GM18867 (cell line): Measurements from ENCODE around the gene HTR6.
"Not testable (repeated sequence)": the region's sequence is repeated elsewhere in the genome, so short reads cannot be mapped to it uniquely, and the experiment has no call there.

Experiments used
- ATAC-seq: cut with Tn5 transposase; IDR thresholded peaks from one replicate; pipeline ENCODE4 v1.9.1; 2021; ENCODE audit warnings: mild to moderate bottlenecking, moderate library complexity; ENCODE audit not compliant: unreplicated experiment

Gene HTR6

GRCh38 chr1:19664453-19665185, at the start of gene HTR6:
TSS of gene HTR6 (plus strand) at chr1:19664875. CDS start at chr1:19665754, 879 bp downstream.
- ATAC-seq, result no peak

DNA sequence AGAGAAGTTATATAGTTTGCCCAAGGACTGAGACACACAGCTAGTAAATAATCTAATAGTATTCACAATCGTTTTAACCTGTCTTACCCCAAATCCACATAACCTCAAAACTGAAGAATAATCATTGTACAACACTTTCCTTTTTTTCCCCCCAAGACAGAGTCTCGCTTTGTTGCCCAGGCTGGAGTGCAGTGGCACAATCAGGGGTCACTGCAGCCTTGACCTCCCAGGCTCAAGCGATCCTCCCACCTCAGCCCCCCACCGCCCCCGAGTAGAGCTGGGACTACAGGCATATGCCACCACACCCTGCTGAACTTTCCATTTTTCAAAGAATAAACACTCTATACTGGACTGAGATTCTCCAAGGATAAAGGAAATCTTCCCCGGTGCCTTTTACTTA, 49.2 kb upstream of the HTR6 start:
- no peak for ATAC-seq

DNA sequence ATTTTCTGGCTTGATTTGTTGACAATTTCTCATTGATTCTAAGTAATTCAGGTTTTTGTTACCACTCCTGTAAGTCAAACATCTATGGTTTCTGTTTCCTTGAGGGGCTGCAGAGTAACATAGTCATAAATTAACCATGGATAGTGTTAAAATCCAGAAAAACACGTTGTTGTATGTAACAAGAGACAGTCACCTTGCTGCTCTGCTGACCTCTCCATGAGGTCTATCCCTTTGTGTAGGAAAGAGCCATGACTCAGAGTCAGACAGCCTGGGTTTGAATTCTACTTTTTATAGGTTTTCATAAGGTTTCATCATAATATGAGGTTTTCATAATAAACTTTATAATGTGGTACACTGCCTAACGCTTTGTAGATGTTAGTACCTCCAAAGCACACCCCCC, 48.2 kb upstream of the HTR6 start:
- ATAC-seq, result no peak

- no peak for ATAC-seq
These were observed 47.3 kb upstream of the HTR6 start for GRCh38 chr1:19617376-19617775.

DNA sequence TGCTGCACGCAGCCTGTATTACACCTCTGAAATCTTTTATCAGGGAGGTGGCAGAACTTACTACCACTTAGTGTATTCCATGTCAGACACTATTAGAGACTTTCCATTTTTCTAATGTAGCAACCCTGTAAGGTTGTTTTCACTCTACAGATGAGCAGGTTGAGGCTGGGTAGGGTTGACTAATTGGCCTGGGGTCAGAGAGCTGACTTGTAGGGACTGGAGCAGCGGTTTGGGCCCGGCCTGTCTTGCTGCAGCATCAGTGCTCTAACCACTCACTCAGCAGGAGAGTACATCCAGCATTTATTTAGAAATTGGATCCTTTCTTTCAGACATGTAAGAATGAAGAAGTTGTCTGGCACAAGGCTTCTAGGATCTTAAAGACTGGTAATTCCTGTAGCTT, 46.2 kb upstream of the HTR6 start:
- ATAC-seq, result no peak

GRCh38 chr1:19619697-19620384, 44.8 kb upstream of the HTR6 start:
- no peak for ATAC-seq

- no peak for ATAC-seq
These were observed 43.9 kb upstream of the HTR6 start for GRCh38 chr1:19620786-19621185.

- ATAC-seq, result no peak
These were observed 43.3 kb upstream of the HTR6 start for GRCh38 chr1:19621274-19621950.

GRCh38 chr1:19622204-19622603, 42.5 kb upstream of the HTR6 start:
- ATAC-seq, result no peak

DNA sequence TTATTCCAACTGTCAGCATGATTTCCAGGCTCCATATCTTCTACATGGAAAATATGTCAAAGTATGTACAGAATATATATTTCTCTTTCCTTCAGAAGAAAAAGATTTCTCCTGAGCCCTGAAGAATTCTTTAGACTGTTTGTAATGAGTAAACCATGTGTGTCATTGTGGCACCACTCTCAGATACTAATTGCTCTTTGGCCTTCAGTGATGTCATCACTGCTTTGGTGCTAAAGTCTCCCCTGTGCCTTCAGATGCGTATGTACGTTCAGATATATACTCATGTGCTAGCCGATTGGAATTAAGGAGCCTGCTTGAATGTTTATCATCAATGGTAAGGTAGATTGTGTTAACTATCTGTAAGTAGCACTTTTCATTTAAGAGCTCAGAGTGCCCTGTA, 41.2 kb upstream of the HTR6 start:
- no peak for ATAC-seq

DNA sequence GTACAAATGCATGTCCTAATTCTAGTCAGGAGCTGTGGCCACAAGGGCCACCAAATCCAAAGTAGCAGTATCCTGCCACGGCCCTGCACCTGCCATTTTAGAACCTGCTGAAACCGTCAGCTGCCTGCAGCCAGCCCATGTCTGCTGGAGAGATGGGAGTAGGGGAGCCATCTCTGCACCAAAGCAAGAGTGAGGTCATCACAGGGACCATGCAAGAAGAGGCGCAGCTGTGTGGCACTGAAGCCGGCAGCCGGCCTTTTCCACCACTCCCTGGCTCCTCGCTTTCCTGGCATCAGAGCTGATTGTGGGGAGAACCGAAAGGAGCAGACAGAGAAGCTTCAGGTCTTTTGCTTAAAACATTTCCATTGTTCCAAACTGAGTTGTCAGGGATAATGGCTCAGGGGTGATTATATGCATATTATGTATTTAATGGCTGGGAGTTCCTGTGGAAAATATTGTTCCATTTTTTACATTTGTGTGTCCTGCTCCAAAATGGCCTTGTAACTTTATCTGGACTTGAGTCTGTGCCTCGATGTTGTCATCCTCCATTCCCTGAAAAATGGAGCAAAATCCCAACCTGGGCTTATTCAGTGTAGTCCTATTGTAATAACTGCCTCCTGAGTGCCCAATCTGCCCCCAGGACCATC, 39.3 kb upstream of the HTR6 start:
- no peak for ATAC-seq

DNA sequence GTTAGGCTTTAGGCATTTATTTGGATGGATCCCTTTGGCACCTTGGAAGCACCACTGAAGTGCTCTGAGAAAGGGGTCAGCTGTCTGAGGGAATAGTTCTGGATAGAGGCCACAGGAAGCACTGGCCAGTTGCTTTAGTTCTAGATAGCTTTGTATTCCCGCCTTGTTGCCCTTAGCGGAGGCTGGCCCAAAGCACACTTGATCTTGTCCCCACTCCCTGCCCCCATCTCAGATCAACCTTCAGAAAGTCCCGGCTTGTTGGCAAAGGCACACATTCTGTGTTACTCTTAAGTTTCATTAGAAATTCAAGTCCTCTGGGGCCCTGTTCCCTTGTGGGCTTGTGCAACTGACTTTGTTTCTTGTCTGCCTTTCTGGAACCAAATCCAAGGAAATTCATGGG, 35.8 kb upstream of the HTR6 start:
- ATAC-seq, result no peak

DNA sequence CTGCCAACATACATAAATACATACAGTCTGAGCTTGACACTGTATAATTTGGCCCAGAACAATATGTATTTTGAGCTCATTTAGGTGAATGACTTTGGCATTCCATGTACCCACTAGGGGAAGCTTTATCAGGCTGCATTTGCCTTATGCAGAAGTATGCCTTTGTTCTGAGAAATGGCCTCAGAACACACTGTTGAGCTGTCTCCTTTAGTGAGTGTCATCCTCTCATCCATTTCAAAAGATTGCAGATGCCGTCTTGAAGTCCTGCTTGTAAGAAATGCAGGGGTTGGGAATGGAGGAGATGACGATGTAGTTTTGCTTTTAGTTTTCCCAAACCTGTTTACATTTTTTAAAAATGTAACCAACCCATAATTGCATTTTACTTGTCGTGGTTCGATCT, 35.3 kb upstream of the HTR6 start:
- ATAC-seq, result no peak

GRCh38 chr1:19630192-19630591, 34.5 kb upstream of the HTR6 start:
- ATAC-seq, result not testable (repeated sequence)

GRCh38 chr1:19630720-19631395, 33.8 kb upstream of the HTR6 start:
- ATAC-seq, result no peak

GRCh38 chr1:19632211-19632610, 32.5 kb upstream of the HTR6 start:
- ATAC-seq, result no peak

GRCh38 chr1:19633106-19633505, 31.6 kb upstream of the HTR6 start:
- ATAC-seq, result no peak

DNA sequence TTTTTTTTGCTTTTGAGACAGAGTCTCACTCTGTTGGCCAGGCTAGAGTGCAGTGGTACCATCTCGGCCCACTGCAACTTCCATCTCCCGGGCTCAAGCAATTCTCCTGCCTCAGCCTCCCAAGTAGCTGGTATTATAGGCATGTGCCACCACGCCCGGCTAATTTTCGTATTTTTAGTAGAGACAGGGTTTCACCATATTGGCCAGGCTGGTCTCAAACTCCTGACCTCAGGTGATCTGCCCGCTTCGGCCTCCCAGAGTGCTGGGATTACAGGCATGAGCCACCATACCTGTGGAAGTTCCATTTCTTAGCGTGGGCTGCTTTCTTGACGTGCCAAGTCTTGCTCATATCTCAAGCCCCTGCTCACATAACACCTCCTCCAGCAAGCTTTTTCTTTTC, 29.6 kb upstream of the HTR6 start:
- not testable (repeated sequence) for ATAC-seq

- no peak for ATAC-seq
These were observed 29.0 kb upstream of the HTR6 start for GRCh38 chr1:19635646-19636045.

DNA sequence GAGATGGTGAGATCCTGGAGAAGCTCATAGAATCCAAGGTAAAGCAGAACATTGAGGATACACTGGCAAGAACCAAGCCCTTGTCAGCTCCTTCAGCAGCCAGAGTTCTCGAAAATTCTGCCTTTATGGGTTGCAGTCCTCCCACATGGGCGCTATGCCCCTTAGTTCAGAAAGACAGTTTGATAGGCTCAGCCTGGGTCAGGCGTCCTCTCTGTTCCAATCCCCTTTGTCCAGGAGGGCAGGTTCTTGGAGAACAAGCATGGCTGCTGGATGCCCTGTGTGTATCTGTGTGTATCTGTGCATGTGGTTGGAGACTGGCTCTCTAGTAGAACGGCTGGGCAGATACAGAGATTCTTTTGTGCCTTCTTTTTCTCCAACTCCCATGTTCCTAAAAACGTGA, 28.6 kb upstream of the HTR6 start:
- ATAC-seq, result no peak

GRCh38 chr1:19636749-19637148, 27.9 kb upstream of the HTR6 start:
- ATAC-seq, result not testable (repeated sequence)
